ENCODE results near the gene EPG5. TPM values are rescaled to one million over a fixed set of nuclear protein-coding genes. Genes with fewer than 3 reads are reported as not detected.

The EPG5 gene
- total RNA-seq, 4 donors from 2014 or later: 39.1 to 105 (median 59.0) TPM

DNA sequence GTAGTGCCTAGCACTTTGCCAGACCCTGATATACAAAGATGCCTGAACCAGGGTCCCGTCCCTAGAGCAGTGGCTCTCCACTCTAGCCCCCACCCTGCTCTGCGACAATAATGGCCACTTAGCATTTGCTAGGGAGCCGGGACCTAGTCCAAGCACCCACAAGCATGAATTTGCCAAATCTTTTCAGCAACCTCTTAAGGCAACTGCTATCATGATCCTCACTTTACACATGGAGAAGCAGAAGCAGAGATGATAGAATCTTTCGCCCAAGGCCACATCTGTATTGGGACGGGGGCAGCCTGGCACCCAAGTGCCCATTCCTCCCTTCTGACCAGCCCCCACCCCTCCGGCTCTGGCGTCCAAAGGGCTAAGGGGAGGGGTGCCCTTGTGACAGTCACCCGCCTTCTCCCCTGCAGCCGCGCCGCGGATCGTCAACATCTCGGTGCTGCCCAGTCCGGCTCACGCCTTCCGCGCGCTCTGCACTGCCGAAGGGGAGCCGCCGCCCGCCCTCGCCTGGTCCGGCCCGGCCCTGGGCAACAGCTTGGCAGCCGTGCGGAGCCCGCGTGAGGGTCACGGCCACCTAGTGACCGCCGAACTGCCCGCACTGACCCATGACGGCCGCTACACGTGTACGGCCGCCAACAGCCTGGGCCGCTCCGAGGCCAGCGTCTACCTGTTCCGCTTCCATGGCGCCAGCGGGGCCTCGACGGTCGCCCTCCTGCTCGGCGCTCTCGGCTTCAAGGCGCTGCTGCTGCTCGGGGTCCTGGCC, 128.6 kb downstream of the EPG5 start:
- intact Hi-C loops (cut with DNase I): no loop called here
- H3K4me1 ChIP-seq: peaks cover 17 to 24% of the 10 kb centered on the region in 2 donors
- peak; percentile 42 to 55 for DNase-seq
- H3K27me3 ChIP-seq: no peaks in the 10 kb centered on the region
- H3K9me3 ChIP-seq: no peaks in the 10 kb centered on the region
- peak overlapping the region in 1 of 3 donors; percentile 32 for H3K4me3 ChIP-seq (replicated peaks in 1 of 3)
- WGBS, 2 donors: 18 to 32% methylated on average over 7 to 23 of the region's 53 CpGs
- TF ChIP-seq, protein P1, sequence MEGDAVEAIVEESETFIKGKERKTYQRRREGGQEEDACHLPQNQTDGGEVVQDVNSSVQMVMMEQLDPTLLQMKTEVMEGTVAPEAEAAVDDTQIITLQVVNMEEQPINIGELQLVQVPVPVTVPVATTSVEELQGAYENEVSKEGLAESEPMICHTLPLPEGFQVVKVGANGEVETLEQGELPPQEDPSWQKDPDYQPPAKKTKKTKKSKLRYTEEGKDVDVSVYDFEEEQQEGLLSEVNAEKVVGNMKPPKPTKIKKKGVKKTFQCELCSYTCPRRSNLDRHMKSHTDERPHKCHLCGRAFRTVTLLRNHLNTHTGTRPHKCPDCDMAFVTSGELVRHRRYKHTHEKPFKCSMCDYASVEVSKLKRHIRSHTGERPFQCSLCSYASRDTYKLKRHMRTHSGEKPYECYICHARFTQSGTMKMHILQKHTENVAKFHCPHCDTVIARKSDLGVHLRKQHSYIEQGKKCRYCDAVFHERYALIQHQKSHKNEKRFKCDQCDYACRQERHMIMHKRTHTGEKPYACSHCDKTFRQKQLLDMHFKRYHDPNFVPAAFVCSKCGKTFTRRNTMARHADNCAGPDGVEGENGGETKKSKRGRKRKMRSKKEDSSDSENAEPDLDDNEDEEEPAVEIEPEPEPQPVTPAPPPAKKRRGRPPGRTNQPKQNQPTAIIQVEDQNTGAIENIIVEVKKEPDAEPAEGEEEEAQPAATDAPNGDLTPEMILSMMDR (IDR thresholded peaks at IDR 0.05): no peak
- H3K36me3 ChIP-seq: no peaks in the 10 kb centered on the region
- H3K27ac ChIP-seq: no peak overlapping the region

DNA sequence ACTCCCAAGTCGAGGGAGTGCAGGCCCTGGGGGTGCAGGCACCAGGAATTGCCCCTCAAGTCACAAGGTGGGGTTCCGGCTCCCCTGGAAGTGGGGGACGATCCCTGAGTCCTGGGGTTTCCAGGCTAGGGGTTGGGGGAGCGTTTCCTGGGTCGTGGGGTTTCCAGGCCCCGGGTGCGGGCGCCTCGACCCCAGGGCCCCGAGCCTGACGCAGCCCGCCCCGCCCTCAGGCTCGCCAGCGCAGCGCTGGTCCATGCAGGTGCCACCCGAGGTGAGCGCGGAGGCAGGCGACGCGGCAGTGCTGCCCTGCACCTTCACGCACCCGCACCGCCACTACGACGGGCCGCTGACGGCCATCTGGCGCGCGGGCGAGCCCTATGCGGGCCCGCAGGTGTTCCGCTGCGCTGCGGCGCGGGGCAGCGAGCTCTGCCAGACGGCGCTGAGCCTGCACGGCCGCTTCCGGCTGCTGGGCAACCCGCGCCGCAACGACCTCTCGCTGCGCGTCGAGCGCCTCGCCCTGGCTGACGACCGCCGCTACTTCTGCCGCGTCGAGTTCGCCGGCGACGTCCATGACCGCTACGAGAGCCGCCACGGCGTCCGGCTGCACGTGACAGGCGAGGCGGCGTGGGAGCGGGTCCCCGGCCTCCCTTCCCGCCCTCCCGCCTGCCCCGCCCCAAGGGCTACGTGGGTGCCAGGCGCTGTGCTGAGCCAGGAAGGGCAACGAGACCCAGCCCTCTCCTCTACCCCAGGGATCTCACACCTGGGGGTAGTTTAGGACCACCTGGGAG, 129.7 kb downstream of the EPG5 start:
- H3K4me1 ChIP-seq: peaks cover 17 to 24% of the 10 kb centered on the region in 2 donors
- no peaks in the 10 kb centered on the region for H3K9me3 ChIP-seq
- intact Hi-C loops (cut with DNase I): no loop called here
- no peak for TF ChIP-seq POLR2A (IDR thresholded peaks at IDR 0.05)
- TF ChIP-seq, protein P1 (IDR thresholded peaks at IDR 0.05): peak in 2 of 6 experiments; percentile 11 to 14
- DNase-seq: peak; percentile 32 to 41
- WGBS, 2 donors: 42 to 47% methylated on average over 3 to 4 of the region's 84 CpGs
- H3K27me3 ChIP-seq: no peaks in the 10 kb centered on the region
- peak overlapping the region in 1 of 3 donors; percentile 32 for H3K4me3 ChIP-seq (replicated peaks in 1 of 3)
- H3K36me3 ChIP-seq: no peaks in the 10 kb centered on the region
- no peak overlapping the region for H3K27ac ChIP-seq

DNA sequence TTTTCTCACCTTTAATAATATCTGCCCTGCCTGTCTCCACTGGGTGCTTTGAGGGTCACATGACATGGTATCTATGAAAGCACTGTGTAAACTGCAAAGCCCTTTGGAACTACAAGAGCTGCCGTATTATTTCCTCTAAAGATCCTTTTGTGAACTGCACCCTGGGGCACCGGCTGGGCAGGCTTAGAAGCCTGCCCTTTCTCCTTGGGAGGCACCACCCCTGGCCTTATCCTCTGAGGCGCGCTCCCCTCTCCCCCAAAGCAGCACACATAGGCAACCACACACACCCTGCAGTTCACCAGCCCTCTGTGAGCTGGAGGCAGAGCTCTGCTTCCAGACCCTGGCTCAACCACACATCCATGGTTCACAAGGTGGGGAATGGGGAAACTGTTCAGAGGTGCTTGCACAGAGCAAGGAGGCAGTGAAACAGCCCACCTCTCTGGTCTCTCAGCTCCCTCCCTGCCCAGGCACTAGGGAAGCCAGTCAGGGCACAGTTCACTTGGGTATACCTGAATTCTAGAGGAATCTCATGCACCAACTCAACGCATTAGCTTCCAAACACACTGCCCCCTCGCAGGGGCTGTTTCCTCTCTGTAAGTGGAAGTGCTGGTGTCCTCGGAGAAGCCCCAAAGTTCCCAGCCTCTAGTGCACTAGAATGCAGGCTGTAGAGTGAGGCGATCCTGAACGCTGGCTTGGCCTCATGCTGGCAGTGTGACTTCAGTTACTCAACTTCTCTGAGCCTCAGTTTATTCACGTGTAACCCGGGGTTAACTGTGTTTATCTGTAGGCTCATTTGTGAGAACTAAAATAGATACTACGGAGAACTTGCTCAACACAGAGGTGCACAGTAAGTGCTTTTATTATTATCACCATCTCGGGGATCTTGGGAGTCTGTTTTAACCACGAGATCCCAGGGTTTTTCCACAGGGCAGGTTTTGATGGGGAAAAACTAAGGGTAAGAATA, 130.6 kb downstream of the EPG5 start:
- DNase-seq: no peak
- TF ChIP-seq, protein P1 (IDR thresholded peaks at IDR 0.05): no peak
- Histone ChIP-seq H3K27ac (no peak overlapping the region), H3K27me3 (no peaks in the 10 kb centered on the region), H3K4me1 (peaks cover 17 to 24% of the 10 kb centered on the region in 2 donors), H3K9me3 (no peaks in the 10 kb centered on the region), H3K4me3 (replicated peaks in 1 of 3) (no peak overlapping the region), H3K36me3 (no peaks in the 10 kb centered on the region)
- WGBS, 2 donors: 59 to 61% methylated on average over 12 to 14 of the region's 14 CpGs
- intact Hi-C loops (cut with DNase I): no loop called here

GRCh38 chr18:45835057-45835636, 132.0 kb downstream of the EPG5 start:
- H3K9me3 ChIP-seq: no peaks in the 10 kb centered on the region
- H3K27ac ChIP-seq: no peak overlapping the region
- DNase-seq: no peak
- WGBS, 2 donors: 78 to 81% methylated on average over 3 of the region's 3 CpGs
- no peaks in the 10 kb centered on the region for H3K36me3 ChIP-seq
- H3K27me3 ChIP-seq: no peaks in the 10 kb centered on the region
- peaks cover 17 to 24% of the 10 kb centered on the region in 2 donors for H3K4me1 ChIP-seq
- intact Hi-C loops (cut with DNase I): no loop called here
- TF ChIP-seq, protein P1 (IDR thresholded peaks at IDR 0.05): no peak
- no peak for TF ChIP-seq POLR2A (IDR thresholded peaks at IDR 0.05)
- no peak overlapping the region for H3K4me3 ChIP-seq (replicated peaks in 1 of 3)
